K562 (cell line): ENCODE measurements around the gene CNTN3. TPM values are rescaled to one million over a fixed set of nuclear protein-coding genes. Genes with fewer than 3 reads are reported as not detected.

Experiments used
- ATAC-seq: fragments of 200-7000 bp; cut with Tn5 transposase; 3 replicates; pipeline ENCODE4 v1.9.1; 2020; ENCODE audit warnings: moderate library complexity
- BruUV-seq: library from RNA; stranded (reverse); fragments of 400-500 nt; replicated peaks from 2 replicates; lab custom pipeline; 2021; lab: Mats Ljungman, UMichigan
- CTCF ChIA-PET: fragments of 300-600 bp; formaldehyde crosslinking; extraction: SDS; loops from one replicate; lab custom pipeline; 2021; ENCODE audit warnings: low intra/inter-chr PET ratio; lab: Yijun Ruan, JAX
- POLR2A ChIA-PET: fragments of 300-600, 350-650 bp; sonication (Branson Sonifier 250); formaldehyde crosslinking; extraction: SDS; loops from one replicate; lab custom pipeline; 2021; ENCODE audit warnings: antibody characterized with exemption, inconsistent platforms; lab: Yijun Ruan, JAX
- DNase-seq, 4 experiments: peaks; one replicate each; pipeline versions ENCODE4 v3.0.0 to v3.0.0-alpha.2; 2011 to 2018; ENCODE audit warnings: low spot score in 3 of 4, mixed read lengths in 3 of 4; ENCODE audit errors: extremely low read depth in 1 of 4
- FAIRE-seq: peaks from 2 replicates; lab custom pipeline; 2011; peaks lifted over from hg19 to GRCh38; lab: Jason Lieb, UNC
- H2AFZ ChIP-seq: 2 replicates; pipeline ENCODE4 v1.6.0; 2011; ENCODE audit warnings: low read depth, low read length, control low read depth, inconsistent platforms
- H3K27ac ChIP-seq: fragments of 200-600 bp; 3 replicates; pipeline ENCODE4 v1.8.0; 2011; ENCODE audit warnings: low read depth, mild to moderate bottlenecking, control low read depth, inconsistent platforms, low read length, moderate library complexity, mixed read lengths; ENCODE audit errors: extremely low read depth
- H3K27me3 ChIP-seq, 2 experiments: fragments of 300-600 bp in 1 of 2; 2 replicates in 1 of 2; 3 replicates in 1 of 2; pipeline versions ENCODE4 v1.6.0 to v1.8.0; 2011; ENCODE audit warnings: inconsistent platforms in 2 of 2, low read length in 2 of 2, mild to moderate bottlenecking in 1 of 2, mixed read lengths in 1 of 2, moderate library complexity in 1 of 2; ENCODE audit not compliant: control insufficient read depth in 2 of 2, insufficient read depth in 2 of 2
- H3K36me3 ChIP-seq: fragments of 300-600 bp; 3 replicates; pipeline ENCODE4 v1.8.0; 2011; ENCODE audit warnings: mild to moderate bottlenecking, low read length, inconsistent platforms; ENCODE audit not compliant: control insufficient read depth, insufficient read depth
- H3K4me1 ChIP-seq, 2 experiments: fragments of 200-600 bp in 1 of 2; replicated peaks in 1 of 2; 2 replicates in 1 of 2; 3 replicates in 1 of 2; pipeline versions ENCODE4 v1.5.1 to v1.8.0; 2011; ENCODE audit warnings: inconsistent platforms in 2 of 2, low read length in 2 of 2, mild to moderate bottlenecking in 1 of 2, mixed read lengths in 1 of 2, moderate library complexity in 1 of 2; ENCODE audit not compliant: control insufficient read depth in 2 of 2, insufficient read depth in 2 of 2
- H3K4me2 ChIP-seq: 2 replicates; pipeline ENCODE4 v1.6.1; 2011; ENCODE audit warnings: low read length, control low read depth, inconsistent platforms, mixed read lengths; ENCODE audit not compliant: insufficient read depth
- H3K4me3 ChIP-seq: fragments of 200-600 bp; sonication (generic), shearing (Covaris generic); 2 replicates; pipeline ENCODE4 v1.5.1; 2016; ENCODE audit warnings: control low read depth, inconsistent platforms
- H3K79me2 ChIP-seq: fragments of 200-600 bp; 3 replicates; pipeline ENCODE4 v1.8.0; 2011; ENCODE audit warnings: low read length, inconsistent platforms; ENCODE audit not compliant: control insufficient read depth, insufficient read depth
- H3K9ac ChIP-seq, 2 experiments: 2 replicates each; pipeline versions ENCODE4 v1.6.0 to v1.6.1; 2011; ENCODE audit warnings: low read depth in 2 of 2, low read length in 2 of 2, control low read depth in 1 of 2, inconsistent platforms in 1 of 2, mild to moderate bottlenecking in 1 of 2, mixed read lengths in 1 of 2; ENCODE audit not compliant: insufficient read depth in 1 of 2
- H3K9me1 ChIP-seq: one replicate; pipeline ENCODE4 v1.6.0; 2011; ENCODE audit warnings: inconsistent platforms, mild to moderate bottlenecking, low read length, moderate library complexity; ENCODE audit not compliant: control insufficient read depth, insufficient read depth
- H3K9me3 ChIP-seq: replicated peaks from 2 replicates; pipeline ENCODE4 v1.5.1; 2011; ENCODE audit warnings: low read depth, low read length, inconsistent platforms; ENCODE audit not compliant: control insufficient read depth, insufficient read depth
- H4K20me1 ChIP-seq: replicated peaks from 2 replicates; pipeline ENCODE4 v1.6.1; 2011; ENCODE audit warnings: low read length, inconsistent platforms, mixed read lengths; ENCODE audit not compliant: control insufficient read depth, insufficient read depth
- ATF1 ChIP-seq, 2 experiments: fragments of 450-650 bp in 1 of 2; IDR thresholded peaks; 2 replicates each; pipeline ENCODE4 v1.6.1; 2016; ENCODE audit warnings: missing compliant biosample characterization in 1 of 2, missing genetic modification characterization in 1 of 2
- BCOR ChIP-seq: fragments of 450-650 bp; IDR thresholded peaks from 2 replicates; pipeline ENCODE4 v1.6.1; 2016
- ESRRA ChIP-seq: fragments of 450-650 bp; IDR thresholded peaks from 2 replicates; pipeline ENCODE4 v1.6.1; 2014; ENCODE audit warnings: low read depth, mild to moderate bottlenecking, moderate library complexity, borderline replicate concordance
- FOXJ3 ChIP-seq: sonication (generic); formaldehyde crosslinking; IDR thresholded peaks from 2 replicates; pipeline ENCODE4 v1.4.0; 2020; ENCODE audit warnings: mild to moderate bottlenecking, missing genetic modification reagents
- HDGF ChIP-seq: fragments of 450-650 bp; IDR thresholded peaks from 2 replicates; pipeline ENCODE4 v1.6.1; 2016
- KDM1A ChIP-seq, 2 experiments: fragments of 450-650 bp; IDR thresholded peaks; 2 replicates each; pipeline ENCODE4 v1.6.1; 2016; ENCODE audit warnings: mild to moderate bottlenecking in 2 of 2
- MIER1 ChIP-seq: fragments of 450-650 bp; IDR thresholded peaks from 2 replicates; pipeline ENCODE4 v1.6.1; 2016; ENCODE audit warnings: antibody characterized with exemption, mild to moderate bottlenecking, low read depth
- NCOA4 ChIP-seq: fragments of 450-650 bp; IDR thresholded peaks from 2 replicates; pipeline ENCODE4 v1.6.1; 2018; ENCODE audit warnings: mild to moderate bottlenecking; ENCODE audit not compliant: partially characterized antibody
- PRMT5 ChIP-seq: sonication (generic); formaldehyde crosslinking; IDR thresholded peaks from 2 replicates; pipeline ENCODE4 v1.5.0; 2020; ENCODE audit warnings: missing genetic modification reagents
- TAL1 ChIP-seq: fragments of 450-650 bp; IDR thresholded peaks from 2 replicates; pipeline ENCODE4 v1.6.1; 2016; ENCODE audit warnings: mild to moderate bottlenecking
- TFAM ChIP-seq: fragments of 250-450 bp; sonication (Bioruptor Pico); conservative IDR thresholded peaks from 2 replicates; pipeline ENCODE4 v1.5.0; 2021; ENCODE audit warnings: mild to moderate bottlenecking, moderate library complexity
- ZNF12 ChIP-seq: sonication (generic); formaldehyde crosslinking; IDR thresholded peaks from 2 replicates; pipeline ENCODE4 v1.4.0; 2020; ENCODE audit warnings: mild to moderate bottlenecking, missing genetic modification reagents
- ZNF695 ChIP-seq: fragments of 450-650 bp; formaldehyde crosslinking; IDR thresholded peaks from 2 replicates; pipeline ENCODE4 v1.4.0; 2020; ENCODE audit warnings: mild to moderate bottlenecking, moderate library complexity
- WGBS: fragments of 100-300 bp; shearing (Covaris generic); methylation state at CpG from one replicate; pipeline ENCODE4 v1.1.6; 2016; ENCODE audit warnings: low coverage, mixed read lengths; ENCODE audit not compliant: insufficient coverage; ENCODE audit errors: missing lambda C conversion rate; 5-methylcytosine and 5-hydroxymethylcytosine counted together
- in situ Hi-C: fragments of 300-500 bp; cut with MboI; formaldehyde crosslinking; loops from 4 replicates; pipeline ENCODE4 v1.15.0; 2018; ENCODE audit warnings: inconsistent platforms, mixed read lengths
- intact Hi-C: fragments of 100-400 bp; cut with micrococcal nuclease; formaldehyde crosslinking; loops from 2 replicates; pipeline ENCODE4 v1.14.2; 2022
- polyA plus RNA-seq, 8 experiments: library from polyadenylated mRNA; depleted of rRNA in 4 of 8; stranded (reverse) in 5 of 8; unstranded in 3 of 8; fragments of >200 nt; fragmentation: Nextera tagmentation in 2 of 8; fragmentation: Illumina TruSeq in 1 of 8; extraction: Ambion mirVana in 2 of 8; extraction: Trizol in 1 of 8; gene quantifications; 2 replicates each; pipeline versions ENCODE4 v1.2.1 to v1.2.3, GENCODE V29; 2011 to 2014; ENCODE audit warnings: inconsistent platforms in 1 of 8, missing spikeins in 1 of 8
- total RNA-seq, 7 experiments: library from RNA; depleted of rRNA in 6 of 7; stranded (reverse); fragments of >200 nt in 6 of 7; fragmentation: Illumina TruSeq in 2 of 7; extraction: Trizol in 2 of 7; gene quantifications; 2 replicates each; pipeline versions ENCODE4 v1.2.1 to v1.2.3, GENCODE V29; 2011 to 2021; ENCODE audit warnings: low replicate concordance in 1 of 7
- TF ChIP-seq, protein P1 (sequence below): fragments of 450-650 bp; IDR thresholded peaks from 2 replicates; pipeline ENCODE4 v1.6.1; 2016; ENCODE audit warnings: antibody characterized with exemption
- TF ChIP-seq, protein P2 (sequence below): fragments of 250-450 bp; sonication (Bioruptor Pico); IDR thresholded peaks from 2 replicates; pipeline ENCODE4 v1.4.0; 2020; ENCODE audit warnings: mild to moderate bottlenecking, moderate library complexity
- TF ChIP-seq, protein P3 (sequence below): sonication (generic); formaldehyde crosslinking; IDR thresholded peaks from 2 replicates; pipeline ENCODE4 v1.9.0; 2022; ENCODE audit warnings: mild to moderate bottlenecking, missing genetic modification reagents

The CNTN3 gene
- total and polyA plus RNA-seq, 9 of the 15 experiments (the other 6 are each of a cell fraction or from before 2014, with no cell fraction given) = 0.01 to 0.07 (median 0.03) TPM; not detected in 3

DNA sequence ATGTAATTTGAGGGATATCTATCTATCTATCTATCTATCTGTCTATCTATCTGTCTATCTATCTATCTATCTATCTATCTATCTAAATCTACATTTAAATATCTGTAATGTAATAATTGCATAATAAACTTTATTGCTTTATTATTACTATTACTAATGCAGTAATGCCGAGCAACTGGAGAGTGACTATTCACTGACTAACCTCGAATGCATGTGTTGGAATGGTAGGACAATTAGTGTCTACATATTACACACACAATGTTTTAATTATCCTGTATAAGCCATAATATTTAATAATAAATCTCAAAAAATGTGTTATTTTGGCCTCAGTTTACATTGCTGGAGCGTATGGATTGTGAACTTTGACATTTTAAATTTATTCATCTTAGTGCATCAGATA, 25.2 kb upstream of the CNTN3 start:
- no TSS peak for BruUV-seq
- in situ Hi-C loops = no loop called here

More for the DNA sequence above, 25.2 kb upstream of the CNTN3 start:
- Histone ChIP-seq H3K79me2 (no peaks in the 10 kb centered on the region), H3K27me3 (no peaks in the 10 kb centered on the region), H3K27ac (no peak overlapping the region), H3K9me1 (no peaks in the 10 kb centered on the region), H3K4me2 (no peak overlapping the region), H4K20me1 (no peaks in the 10 kb centered on the region), H2AFZ (no peak overlapping the region), H3K4me1 (no peaks in the 10 kb centered on the region), H3K36me3 (no peaks in the 10 kb centered on the region), H3K9ac (no peak overlapping the region), H3K4me3 (no peak overlapping the region), H3K9me3 (no peaks in the 10 kb centered on the region)
- ATAC-seq = no peak
- ChIA-PET CTCF (no interaction called here), POLR2A (no interaction called here)
- WGBS = 11% methylated on average over 3 of the region's 3 CpGs
- no peak for DNase-seq
- intact Hi-C loops = no loop called here
- FAIRE-seq = no peak
- TF ChIP-seq MIER1 = no peak
- no peak for TF ChIP-seq ZNF12 (CRISPR knock-in tag)
- TF ChIP-seq ESRRA = no peak
- TF ChIP-seq TFAM = no peak
- TF ChIP-seq PRMT5 (CRISPR knock-in tag) = no peak
- TF ChIP-seq, protein P1, sequence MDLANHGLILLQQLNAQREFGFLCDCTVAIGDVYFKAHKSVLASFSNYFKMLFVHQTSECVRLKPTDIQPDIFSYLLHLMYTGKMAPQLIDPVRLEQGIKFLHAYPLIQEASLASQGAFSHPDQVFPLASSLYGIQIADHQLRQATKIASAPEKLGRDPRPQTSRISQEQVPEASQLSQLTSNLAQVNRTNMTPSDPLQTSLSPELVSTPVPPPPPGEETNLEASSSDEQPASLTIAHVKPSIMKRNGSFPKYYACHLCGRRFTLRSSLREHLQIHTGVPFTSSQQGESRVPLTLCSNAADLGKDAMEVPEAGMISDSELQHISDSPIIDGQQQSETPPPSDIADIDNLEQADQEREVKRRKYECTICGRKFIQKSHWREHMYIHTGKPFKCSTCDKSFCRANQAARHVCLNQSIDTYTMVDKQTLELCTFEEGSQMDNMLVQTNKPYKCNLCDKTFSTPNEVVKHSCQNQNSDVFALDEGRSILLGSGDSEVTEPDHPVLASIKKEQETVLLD = no peak
- no peak for TF ChIP-seq ATF1 (CRISPR knock-in tag; IDR thresholded peaks at IDR 0.05)
- TF ChIP-seq ATF1 (tag; IDR thresholded peaks at IDR 0.05) = no peak
- no peak for TF ChIP-seq HDGF
- TF ChIP-seq NCOA4 = no peak
- TF ChIP-seq BCOR = no peak
- TF ChIP-seq TAL1 = no peak
- no peak for TF ChIP-seq FOXJ3
- TF ChIP-seq KDM1A (IDR thresholded peaks at IDR 0.05) = no peak
- TF ChIP-seq, protein P2, sequence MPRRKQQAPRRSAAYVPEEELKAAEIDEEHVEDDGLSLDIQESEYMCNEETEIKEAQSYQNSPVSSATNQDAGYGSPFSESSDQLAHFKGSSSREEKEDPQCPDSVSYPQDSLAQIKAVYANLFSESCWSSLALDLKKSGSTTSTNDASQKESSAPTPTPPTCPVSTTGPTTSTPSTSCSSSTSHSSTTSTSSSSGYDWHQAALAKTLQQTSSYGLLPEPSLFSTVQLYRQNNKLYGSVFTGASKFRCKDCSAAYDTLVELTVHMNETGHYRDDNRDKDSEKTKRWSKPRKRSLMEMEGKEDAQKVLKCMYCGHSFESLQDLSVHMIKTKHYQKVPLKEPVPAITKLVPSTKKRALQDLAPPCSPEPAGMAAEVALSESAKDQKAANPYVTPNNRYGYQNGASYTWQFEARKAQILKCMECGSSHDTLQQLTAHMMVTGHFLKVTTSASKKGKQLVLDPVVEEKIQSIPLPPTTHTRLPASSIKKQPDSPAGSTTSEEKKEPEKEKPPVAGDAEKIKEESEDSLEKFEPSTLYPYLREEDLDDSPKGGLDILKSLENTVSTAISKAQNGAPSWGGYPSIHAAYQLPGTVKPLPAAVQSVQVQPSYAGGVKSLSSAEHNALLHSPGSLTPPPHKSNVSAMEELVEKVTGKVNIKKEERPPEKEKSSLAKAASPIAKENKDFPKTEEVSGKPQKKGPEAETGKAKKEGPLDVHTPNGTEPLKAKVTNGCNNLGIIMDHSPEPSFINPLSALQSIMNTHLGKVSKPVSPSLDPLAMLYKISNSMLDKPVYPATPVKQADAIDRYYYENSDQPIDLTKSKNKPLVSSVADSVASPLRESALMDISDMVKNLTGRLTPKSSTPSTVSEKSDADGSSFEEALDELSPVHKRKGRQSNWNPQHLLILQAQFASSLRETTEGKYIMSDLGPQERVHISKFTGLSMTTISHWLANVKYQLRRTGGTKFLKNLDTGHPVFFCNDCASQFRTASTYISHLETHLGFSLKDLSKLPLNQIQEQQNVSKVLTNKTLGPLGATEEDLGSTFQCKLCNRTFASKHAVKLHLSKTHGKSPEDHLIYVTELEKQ = no peak
- TF ChIP-seq, protein P3, sequence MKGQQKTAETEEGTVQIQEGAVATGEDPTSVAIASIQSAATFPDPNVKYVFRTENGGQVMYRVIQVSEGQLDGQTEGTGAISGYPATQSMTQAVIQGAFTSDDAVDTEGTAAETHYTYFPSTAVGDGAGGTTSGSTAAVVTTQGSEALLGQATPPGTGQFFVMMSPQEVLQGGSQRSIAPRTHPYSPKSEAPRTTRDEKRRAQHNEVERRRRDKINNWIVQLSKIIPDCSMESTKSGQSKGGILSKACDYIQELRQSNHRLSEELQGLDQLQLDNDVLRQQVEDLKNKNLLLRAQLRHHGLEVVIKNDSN (CRISPR knock-in tag) = no peak
- no peak for TF ChIP-seq ZNF695 (CRISPR knock-in tag)
